K562 (cell line): ENCODE results near the gene IL10. TPM values are rescaled to one million over a fixed set of nuclear protein-coding genes. Genes with fewer than 3 reads are reported as not detected.

Experiments used
- ATF7 ChIP-seq: fragments of 450-650 bp; IDR thresholded peaks from 2 replicates; pipeline ENCODE4 v1.7.1; 2014; ENCODE audit warnings: mild to moderate bottlenecking, moderate library complexity
- CBFB ChIP-seq: sonication (generic); formaldehyde crosslinking; IDR thresholded peaks from 2 replicates; pipeline ENCODE4 v1.4.0; 2020; ENCODE audit warnings: mild to moderate bottlenecking, missing genetic modification reagents
- CEBPG ChIP-seq, 3 experiments: fragments of 200-800 bp in 1 of 3; sonication (Bioruptor generic) in 1 of 3; sonication (generic) in 1 of 3; formaldehyde crosslinking in 1 of 3; IDR thresholded peaks in 2 of 3; conservative IDR thresholded peaks in 1 of 3; 2 replicates each; pipeline versions ENCODE4 v1.6.1 to v1.8.0; 2016 to 2022; ENCODE audit warnings: missing compliant biosample characterization in 2 of 3, missing genetic modification characterization in 2 of 3, mild to moderate bottlenecking in 1 of 3, missing genetic modification reagents in 1 of 3
- HNRNPK ChIP-seq: fragments of 200-400 bp; formaldehyde crosslinking; IDR thresholded peaks from one replicate; pipeline ENCODE4 v1.6.1; 2018; ENCODE audit warnings: mild to moderate bottlenecking, low read depth, low read length; ENCODE audit not compliant: poor library complexity, severe bottlenecking
- KAT7 ChIP-seq: sonication (generic); formaldehyde crosslinking; IDR thresholded peaks from 2 replicates; pipeline ENCODE4 v1.8.0; 2022; ENCODE audit warnings: missing genetic modification reagents, mild to moderate bottlenecking, borderline replicate concordance
- MBD2 ChIP-seq: sonication (generic); IDR thresholded peaks from 2 replicates; pipeline ENCODE4 v1.6.1; 2016; ENCODE audit warnings: low read depth, borderline replicate concordance
- NEUROD1 ChIP-seq: fragments of 150-350 bp; IDR thresholded peaks from 2 replicates; pipeline ENCODE4 v1.6.1; 2014; ENCODE audit warnings: borderline replicate concordance, low read length, low read depth; ENCODE audit not compliant: partially characterized antibody
- NFIC ChIP-seq: fragments of 450-650 bp; IDR thresholded peaks from 2 replicates; pipeline ENCODE4 v1.6.1; 2017; ENCODE audit warnings: mild to moderate bottlenecking, inconsistent platforms
- SIRT6 ChIP-seq: IDR thresholded peaks from one replicate; pipeline ENCODE4 v1.6.1; 2012; ENCODE audit warnings: low read depth, mild to moderate bottlenecking, control low read depth, inconsistent platforms, low read length, moderate library complexity
- TAL1 ChIP-seq: fragments of 450-650 bp; IDR thresholded peaks from 2 replicates; pipeline ENCODE4 v1.6.1; 2016; ENCODE audit warnings: mild to moderate bottlenecking
- ZBTB49 ChIP-seq: sonication (generic); formaldehyde crosslinking; IDR thresholded peaks from 2 replicates; pipeline ENCODE4 v1.8.0; 2022; ENCODE audit warnings: missing genetic modification reagents, mild to moderate bottlenecking, borderline replicate concordance
- ZNF398 ChIP-seq: fragments of 250-450 bp; sonication (Bioruptor Pico); IDR thresholded peaks from 2 replicates; pipeline ENCODE4 v1.8.0; 2021; ENCODE audit warnings: moderate library complexity, mild to moderate bottlenecking, inconsistent platforms
- ZNF407 ChIP-seq: fragments of 450-650 bp; IDR thresholded peaks from 2 replicates; pipeline ENCODE4 v1.6.1; 2016; ENCODE audit warnings: low read depth
- ZNF408 ChIP-seq: fragments of 250-450 bp; sonication (Bioruptor Pico); IDR thresholded peaks from 2 replicates; pipeline ENCODE4 v1.4.0; 2020; ENCODE audit warnings: low read depth, mild to moderate bottlenecking, moderate library complexity
- ZNF586 ChIP-seq: fragments of 450-650 bp; formaldehyde crosslinking; conservative IDR thresholded peaks from 2 replicates; pipeline ENCODE4 v1.4.0; 2020; ENCODE audit warnings: mild to moderate bottlenecking, moderate library complexity
- ZNF780A ChIP-seq: fragments of 250-450 bp; sonication (Bioruptor Pico); IDR thresholded peaks from 2 replicates; pipeline ENCODE4 v1.5.0; 2021; ENCODE audit warnings: mild to moderate bottlenecking
- polyA plus RNA-seq, 8 experiments: library from polyadenylated mRNA; depleted of rRNA in 4 of 8; stranded (reverse) in 5 of 8; unstranded in 3 of 8; fragments of >200 nt; fragmentation: Nextera tagmentation in 2 of 8; fragmentation: Illumina TruSeq in 1 of 8; extraction: Ambion mirVana in 2 of 8; extraction: Trizol in 1 of 8; gene quantifications; 2 replicates each; pipeline versions ENCODE4 v1.2.1 to v1.2.3, GENCODE V29; 2011 to 2014; ENCODE audit warnings: inconsistent platforms in 1 of 8, missing spikeins in 1 of 8
- total RNA-seq, 7 experiments: library from RNA; depleted of rRNA in 6 of 7; stranded (reverse); fragments of >200 nt in 6 of 7; fragmentation: Illumina TruSeq in 2 of 7; extraction: Trizol in 2 of 7; gene quantifications; 2 replicates each; pipeline versions ENCODE4 v1.2.1 to v1.2.3, GENCODE V29; 2011 to 2021; ENCODE audit warnings: low replicate concordance in 1 of 7

Gene IL10
- total and polyA plus RNA-seq, 9 of the 15 experiments (the other 6 are each of a cell fraction or from before 2014, with no cell fraction given): 0.29 TPM; not detected in 8

- TF ChIP-seq ZNF407 (no peak), NEUROD1 (no peak), ZNF586 (CRISPR knock-in tag) (no peak), KAT7 (no peak), CEBPG (CRISPR knock-in tag; IDR thresholded peaks at IDR 0.05) (peak; percentile 46), CEBPG (tag; conservative IDR thresholded peaks at IDR 0.05 in 1 of 2, IDR thresholded peaks at IDR 0.05 in 1 of 2) (0 out of 4 replicates have a peak, but pooled peaks of 1 of the 2 experiments have one; percentile 28), ZNF398 (no peak), HNRNPK (no peak), ZNF780A (CRISPR knock-in tag) (no peak), SIRT6 (no peak), MBD2 (peak; percentile 71), TAL1 (peak; percentile 95), ZNF408 (CRISPR knock-in tag) (no peak), ZBTB49 (CRISPR knock-in tag) (no peak), NFIC (peak; percentile 97), CBFB (CRISPR knock-in tag) (peak; percentile 99), ATF7 (0 out of 2 replicates have a peak, but pooled peaks have one; percentile 59)
Observed at GRCh38 chr1:206735553-206736031, 36.7 kb downstream of the IL10 start (continued).
